ENCODE results near the gene FAM72A.
"Not testable (repeated sequence)": the region's sequence is repeated elsewhere in the genome, so short reads cannot be mapped to it uniquely, and the experiment has no call there.

Gene FAM72A

GRCh38 chr1:206196748-206197424 lies 5.8 kb downstream of the FAM72A start:
- not testable (repeated sequence) for H2AFZ ChIP-seq (ENCODE audit: low read depth, low read length); H3K9me3 ChIP-seq (ENCODE audit: low read length); H3K4me3 ChIP-seq (ENCODE audit: low read length); H3K27me3 ChIP-seq (ENCODE audit: insufficient read depth, low read length); H3K4me1 ChIP-seq (ENCODE audit: insufficient read depth, low read length); H3K36me3 ChIP-seq (ENCODE audit: insufficient read depth, low read length)

GRCh38 chr1:206195182-206195581 lies 7.5 kb downstream of the FAM72A start:
- H3K4me1 ChIP-seq (ENCODE audit: insufficient read depth, low read length); H3K9me3 ChIP-seq (ENCODE audit: low read length); H3K36me3 ChIP-seq (ENCODE audit: insufficient read depth, low read length); H2AFZ ChIP-seq (ENCODE audit: low read depth, low read length); H3K27me3 ChIP-seq (ENCODE audit: insufficient read depth, low read length); H3K4me3 ChIP-seq (ENCODE audit: low read length): not testable (repeated sequence)

GRCh38 chr1:206186826-206187225 lies 15.8 kb downstream of the FAM72A start:
- not testable (repeated sequence) for H3K4me1 ChIP-seq (ENCODE audit: insufficient read depth, low read length); H3K27me3 ChIP-seq (ENCODE audit: insufficient read depth, low read length); H3K9me3 ChIP-seq (ENCODE audit: low read length); H2AFZ ChIP-seq (ENCODE audit: low read depth, low read length); H3K4me3 ChIP-seq (ENCODE audit: low read length); H3K36me3 ChIP-seq (ENCODE audit: insufficient read depth, low read length)

- H3K4me3 ChIP-seq (ENCODE audit: low read length); H3K27me3 ChIP-seq (ENCODE audit: insufficient read depth, low read length); H3K4me1 ChIP-seq (ENCODE audit: insufficient read depth, low read length); H3K9me3 ChIP-seq (ENCODE audit: low read length); H3K36me3 ChIP-seq (ENCODE audit: insufficient read depth, low read length); H2AFZ ChIP-seq (ENCODE audit: low read depth, low read length): not testable (repeated sequence)
Measured at GRCh38 chr1:206185778-206186177, 16.9 kb downstream of the FAM72A start.

GRCh38 chr1:206183788-206184187 lies 18.9 kb downstream of the FAM72A start:
- H3K4me1 ChIP-seq (ENCODE audit: insufficient read depth, low read length); H3K9me3 ChIP-seq (ENCODE audit: low read length); H3K27me3 ChIP-seq (ENCODE audit: insufficient read depth, low read length); H3K4me3 ChIP-seq (ENCODE audit: low read length); H2AFZ ChIP-seq (ENCODE audit: low read depth, low read length); H3K36me3 ChIP-seq (ENCODE audit: insufficient read depth, low read length): not testable (repeated sequence)

- H3K27me3 ChIP-seq (ENCODE audit: insufficient read depth, low read length); H3K9me3 ChIP-seq (ENCODE audit: low read length); H2AFZ ChIP-seq (ENCODE audit: low read depth, low read length); H3K36me3 ChIP-seq (ENCODE audit: insufficient read depth, low read length); H3K4me1 ChIP-seq (ENCODE audit: insufficient read depth, low read length); H3K4me3 ChIP-seq (ENCODE audit: low read length): not testable (repeated sequence)
Measured at GRCh38 chr1:206182368-206183317, 20.0 kb downstream of the FAM72A start.

GRCh38 chr1:206179666-206180065 lies 23.0 kb downstream of the FAM72A start:
- not testable (repeated sequence) for H3K4me1 ChIP-seq (ENCODE audit: insufficient read depth, low read length); H3K9me3 ChIP-seq (ENCODE audit: low read length); H3K36me3 ChIP-seq (ENCODE audit: insufficient read depth, low read length); H2AFZ ChIP-seq (ENCODE audit: low read depth, low read length); H3K4me3 ChIP-seq (ENCODE audit: low read length); H3K27me3 ChIP-seq (ENCODE audit: insufficient read depth, low read length)

GRCh38 chr1:206178061-206178989 lies 24.3 kb downstream of the FAM72A start:
- H2AFZ ChIP-seq (ENCODE audit: low read depth, low read length); H3K36me3 ChIP-seq (ENCODE audit: insufficient read depth, low read length); H3K27me3 ChIP-seq (ENCODE audit: insufficient read depth, low read length); H3K9me3 ChIP-seq (ENCODE audit: low read length); H3K4me3 ChIP-seq (ENCODE audit: low read length); H3K4me1 ChIP-seq (ENCODE audit: insufficient read depth, low read length): not testable (repeated sequence)

GRCh38 chr1:206176114-206176502 lies 26.5 kb downstream of the FAM72A start:
- H3K4me1 ChIP-seq (ENCODE audit: insufficient read depth, low read length); H3K4me3 ChIP-seq (ENCODE audit: low read length); H2AFZ ChIP-seq (ENCODE audit: low read depth, low read length); H3K36me3 ChIP-seq (ENCODE audit: insufficient read depth, low read length); H3K9me3 ChIP-seq (ENCODE audit: low read length); H3K27me3 ChIP-seq (ENCODE audit: insufficient read depth, low read length): not testable (repeated sequence)

GRCh38 chr1:206175459-206176113 lies 27.1 kb downstream of the FAM72A start:
- H3K27me3 ChIP-seq (ENCODE audit: insufficient read depth, low read length); H3K4me3 ChIP-seq (ENCODE audit: low read length); H2AFZ ChIP-seq (ENCODE audit: low read depth, low read length); H3K9me3 ChIP-seq (ENCODE audit: low read length); H3K36me3 ChIP-seq (ENCODE audit: insufficient read depth, low read length); H3K4me1 ChIP-seq (ENCODE audit: insufficient read depth, low read length): not testable (repeated sequence)

- H3K4me3 ChIP-seq (ENCODE audit: low read length); H3K9me3 ChIP-seq (ENCODE audit: low read length); H3K36me3 ChIP-seq (ENCODE audit: insufficient read depth, low read length); H2AFZ ChIP-seq (ENCODE audit: low read depth, low read length); H3K4me1 ChIP-seq (ENCODE audit: insufficient read depth, low read length); H3K27me3 ChIP-seq (ENCODE audit: insufficient read depth, low read length): not testable (repeated sequence)
Measured at GRCh38 chr1:206174182-206174868, 28.3 kb downstream of the FAM72A start.

GRCh38 chr1:206173110-206173719 lies 29.4 kb downstream of the FAM72A start:
- H3K36me3 ChIP-seq (ENCODE audit: insufficient read depth, low read length); H3K4me1 ChIP-seq (ENCODE audit: insufficient read depth, low read length); H3K27me3 ChIP-seq (ENCODE audit: insufficient read depth, low read length); H2AFZ ChIP-seq (ENCODE audit: low read depth, low read length); H3K9me3 ChIP-seq (ENCODE audit: low read length); H3K4me3 ChIP-seq (ENCODE audit: low read length): not testable (repeated sequence)

All from neuron (in vitro differentiated cells).